ENCODE measurements around the gene ZNF469.

ZNF469 gene

GRCh38 chr16:88375236-88375975 is 7.4 kb upstream of the ZNF469 start:
- in situ Hi-C loops (cut with MboI; ENCODE audit: low sequenced_read_pairs) = no loop called here
- no peak for DNase-seq (ENCODE audit: low spot score in 2 of 2)
- Histone ChIP-seq H3K36me3 (replicated peaks) (no peaks in the 10 kb centered on the region), H3K4me1 (no peaks in the 10 kb centered on the region), H3K27me3 (ENCODE audit: low read depth) (no peaks in the 10 kb centered on the region), H3K4me3 (no peak overlapping the region), H3K9me3 (no peaks in the 10 kb centered on the region)

- in situ Hi-C loops (cut with MboI; ENCODE audit: low sequenced_read_pairs) = no loop called here
- Histone ChIP-seq H3K9me3 (no peaks in the 10 kb centered on the region), H3K27me3 (ENCODE audit: low read depth) (no peaks in the 10 kb centered on the region), H3K4me1 (peaks cover under 1% of the 10 kb centered on the region), H3K4me3 (no peak overlapping the region), H3K36me3 (replicated peaks) (no peaks in the 10 kb centered on the region)
- DNase-seq (ENCODE audit: low spot score in 2 of 2) = no peak
Observed at GRCh38 chr16:88375996-88376834, 6.5 kb upstream of the ZNF469 start.

- Histone ChIP-seq H3K36me3 (replicated peaks) (no peaks in the 10 kb centered on the region), H3K9me3 (no peaks in the 10 kb centered on the region), H3K4me3 (no peak overlapping the region), H3K4me1 (peaks cover 8% of the 10 kb centered on the region), H3K27me3 (ENCODE audit: low read depth) (no peaks in the 10 kb centered on the region)
- in situ Hi-C loops (cut with MboI; ENCODE audit: low sequenced_read_pairs) = no loop called here
- no peak for DNase-seq (ENCODE audit: low spot score in 2 of 2)
Observed at GRCh38 chr16:88376835-88377726, 5.7 kb upstream of the ZNF469 start.

- Histone ChIP-seq H3K4me3 (no peak overlapping the region), H3K4me1 (peaks cover 13% of the 10 kb centered on the region), H3K36me3 (replicated peaks) (no peaks in the 10 kb centered on the region), H3K27me3 (ENCODE audit: low read depth) (no peaks in the 10 kb centered on the region), H3K9me3 (no peaks in the 10 kb centered on the region)
- in situ Hi-C loops (cut with MboI; ENCODE audit: low sequenced_read_pairs) = no loop called here
- DNase-seq (ENCODE audit: low spot score in 2 of 2) = no peak
Observed at GRCh38 chr16:88377961-88378360, 4.8 kb upstream of the ZNF469 start.

- no peak for DNase-seq (ENCODE audit: low spot score in 2 of 2)
- no peak overlapping the region for H3K4me3 ChIP-seq
- H3K27me3 ChIP-seq (ENCODE audit: low read depth) = no peaks in the 10 kb centered on the region
- peaks cover 13% of the 10 kb centered on the region for H3K4me1 ChIP-seq
- H3K36me3 ChIP-seq (replicated peaks) = no peaks in the 10 kb centered on the region
- in situ Hi-C loops (cut with MboI; ENCODE audit: low sequenced_read_pairs) = no loop called here
- H3K9me3 ChIP-seq = no peaks in the 10 kb centered on the region
Observed at GRCh38 chr16:88378401-88378800, 4.4 kb upstream of the ZNF469 start.

- Histone ChIP-seq H3K4me1 (peaks cover 17% of the 10 kb centered on the region), H3K36me3 (replicated peaks) (no peaks in the 10 kb centered on the region), H3K27me3 (ENCODE audit: low read depth) (peaks cover under 1% of the 10 kb centered on the region; the same call in 1 of the 2 replicates), H3K9me3 (no peaks in the 10 kb centered on the region), H3K4me3 (no peak overlapping the region)
- no peak for DNase-seq (ENCODE audit: low spot score in 2 of 2)
- in situ Hi-C loops (cut with MboI; ENCODE audit: low sequenced_read_pairs) = no loop called here
Observed at GRCh38 chr16:88378836-88379693, 3.7 kb upstream of the ZNF469 start.

- Histone ChIP-seq H3K4me3 (no peak overlapping the region), H3K36me3 (replicated peaks) (no peaks in the 10 kb centered on the region), H3K9me3 (no peaks in the 10 kb centered on the region), H3K4me1 (peaks cover 18% of the 10 kb centered on the region), H3K27me3 (ENCODE audit: low read depth) (peaks cover 3% of the 10 kb centered on the region; the same call in 1 of the 2 replicates)
- DNase-seq (ENCODE audit: low spot score in 2 of 2) = no peak
- in situ Hi-C loops (cut with MboI; ENCODE audit: low sequenced_read_pairs) = no loop called here
Observed at GRCh38 chr16:88379694-88380040, 3.1 kb upstream of the ZNF469 start.

GRCh38 chr16:88380099-88380498 is 2.7 kb upstream of the ZNF469 start:
- in situ Hi-C loops (cut with MboI; ENCODE audit: low sequenced_read_pairs) = no loop called here
- no peak overlapping the region for H3K4me3 ChIP-seq
- no peaks in the 10 kb centered on the region for H3K9me3 ChIP-seq
- peaks cover 3% of the 10 kb centered on the region; the same call in 1 of the 2 replicates for H3K27me3 ChIP-seq (ENCODE audit: low read depth)
- peaks cover 18% of the 10 kb centered on the region for H3K4me1 ChIP-seq
- DNase-seq (ENCODE audit: low spot score in 2 of 2) = no peak
- no peaks in the 10 kb centered on the region for H3K36me3 ChIP-seq (replicated peaks)

GRCh38 chr16:88380619-88381018 is 2.1 kb upstream of the ZNF469 start:
- H3K36me3 ChIP-seq (replicated peaks) = no peaks in the 10 kb centered on the region
- DNase-seq (ENCODE audit: low spot score in 2 of 2) = no peak
- no peaks in the 10 kb centered on the region for H3K9me3 ChIP-seq
- no peak overlapping the region for H3K4me3 ChIP-seq
- H3K27me3 ChIP-seq (ENCODE audit: low read depth) = peaks cover 3% of the 10 kb centered on the region; the same call in 1 of the 2 replicates
- in situ Hi-C loops (cut with MboI; ENCODE audit: low sequenced_read_pairs) = no loop called here
- H3K4me1 ChIP-seq = peaks cover 18% of the 10 kb centered on the region

- Histone ChIP-seq H3K4me1 (peaks cover 18% of the 10 kb centered on the region), H3K9me3 (no peaks in the 10 kb centered on the region), H3K27me3 (ENCODE audit: low read depth) (peaks cover 3% of the 10 kb centered on the region; the same call in 1 of the 2 replicates), H3K4me3 (peak overlapping the region; percentile 29), H3K36me3 (replicated peaks) (no peaks in the 10 kb centered on the region)
- in situ Hi-C loops (cut with MboI; ENCODE audit: low sequenced_read_pairs) = no loop called here
- peak; percentile 90 to 92 for DNase-seq (ENCODE audit: low spot score in 2 of 2)
Observed at GRCh38 chr16:88381820-88382451, 823 bp upstream of the ZNF469 start.

GRCh38 chr16:88383401-88384221 is 852 bp downstream of the ZNF469 start:
- peak overlapping the region; percentile 34 for H3K4me3 ChIP-seq
- in situ Hi-C loops (cut with MboI; ENCODE audit: low sequenced_read_pairs) = no loop called here
- DNase-seq (ENCODE audit: low spot score in 2 of 2) = peak in 1 of 2 experiments; percentile 57
- peaks cover 3% of the 10 kb centered on the region; the same call in 1 of the 2 replicates for H3K27me3 ChIP-seq (ENCODE audit: low read depth)
- no peaks in the 10 kb centered on the region for H3K36me3 ChIP-seq (replicated peaks)
- no peaks in the 10 kb centered on the region for H3K9me3 ChIP-seq
- peaks cover 18% of the 10 kb centered on the region for H3K4me1 ChIP-seq

Measured in HAP-1 (cell line).